HepG2 (cell line): ENCODE measurements around the gene PROX1.

Source experiments
- KLF13 ChIP-seq: sonication (generic); formaldehyde crosslinking; IDR thresholded peaks from 2 replicates; pipeline ENCODE4 v1.4.0; 2020; ENCODE audit warnings: mild to moderate bottlenecking, missing genetic modification reagents
- NCOA5 ChIP-seq: sonication (generic); formaldehyde crosslinking; IDR thresholded peaks from 2 replicates; pipeline ENCODE4 v1.4.0; 2020; ENCODE audit warnings: missing genetic modification reagents
- REPIN1 ChIP-seq: sonication (generic); formaldehyde crosslinking; IDR thresholded peaks from 2 replicates; pipeline ENCODE4 v1.8.0; 2022; ENCODE audit warnings: missing genetic modification reagents, low read depth, mild to moderate bottlenecking, borderline replicate concordance
- RXRA ChIP-seq: sonication (generic); formaldehyde crosslinking; IDR thresholded peaks from 2 replicates; pipeline ENCODE4 v1.5.1; 2020; ENCODE audit warnings: missing genetic modification reagents
- ZFP41 ChIP-seq: sonication (generic); formaldehyde crosslinking; IDR thresholded peaks from 2 replicates; pipeline ENCODE4 v1.4.0; 2020; ENCODE audit warnings: mild to moderate bottlenecking, missing genetic modification reagents, borderline replicate concordance
- ZNF331 ChIP-seq: sonication (generic); formaldehyde crosslinking; IDR thresholded peaks from 2 replicates; pipeline ENCODE4 v1.4.0; 2020; ENCODE audit warnings: missing genetic modification reagents

- TF ChIP-seq KLF13 (CRISPR knock-in tag) (no peak), ZFP41 (no peak), REPIN1 (CRISPR knock-in tag) (no peak), RXRA (CRISPR knock-in tag) (no peak), NCOA5 (no peak), ZNF331 (CRISPR knock-in tag) (no peak)
Measured at GRCh38 chr1:214043167-214043566, 55.4 kb downstream of the PROX1 start.
